Fibroblast of lung (primary cell): ENCODE measurements around the gene HIGD2A.

Source experiments
- CTCF ChIP-seq, 2 donors: IDR thresholded peaks in 1 of 2; conservative IDR thresholded peaks in 1 of 2; 1 replicate in 1 of 2; 2 replicates in 1 of 2; pipeline ENCODE4 v1.5.1; 2011 to 2012; ENCODE audit warnings: low read length in 2 of 2, control low read depth in 1 of 2, inconsistent platforms in 1 of 2, low read depth in 1 of 2, mild to moderate bottlenecking in 1 of 2
- EZH2 ChIP-seq: IDR thresholded peaks from 2 replicates; pipeline ENCODE4 v1.5.1; 2012; ENCODE audit warnings: low read length, control low read depth, mild to moderate bottlenecking; ENCODE audit errors: missing control alignments

GRCh38 chr5:176361437-176362232, 26.9 kb upstream of the HIGD2A start, which contains the start of gene KIAA1191:
- peak; percentile 27 to 36 for TF ChIP-seq CTCF (conservative IDR thresholded peaks at IDR 0.05 in 1 of 2, IDR thresholded peaks at IDR 0.05 in 1 of 2; ENCODE audit: low read depth in 1 of 2, low read length in 2 of 2)
- no peak for TF ChIP-seq EZH2
